K562 (cell line): ENCODE measurements around the gene SNCA.

Source experiments
- ARID1B ChIP-seq: fragments of 450-650 bp; IDR thresholded peaks from 2 replicates; pipeline ENCODE4 v1.6.1; 2016; ENCODE audit warnings: antibody characterized with exemption, mild to moderate bottlenecking, inconsistent platforms
- EGR1 ChIP-seq: fragments of 450-650 bp; conservative IDR thresholded peaks from 2 replicates; pipeline ENCODE4 v1.6.1; 2017; ENCODE audit warnings: mild to moderate bottlenecking
- ESRRA ChIP-seq: fragments of 450-650 bp; IDR thresholded peaks from 2 replicates; pipeline ENCODE4 v1.6.1; 2014; ENCODE audit warnings: low read depth, mild to moderate bottlenecking, moderate library complexity, borderline replicate concordance
- FOS ChIP-seq: IDR thresholded peaks from 3 replicates; pipeline ENCODE4 v1.6.1; 2011; ENCODE audit not compliant: insufficient read length; ENCODE audit errors: extremely low read depth
- NFATC3 ChIP-seq: fragments of 450-650 bp; IDR thresholded peaks from 2 replicates; pipeline ENCODE4 v1.6.1; 2017; ENCODE audit warnings: mild to moderate bottlenecking
- POLR2AphosphoS5 ChIP-seq: IDR thresholded peaks from 2 replicates; pipeline ENCODE4 v1.6.1; 2011; ENCODE audit warnings: mild to moderate bottlenecking, low read depth, low read length, moderate library complexity; ENCODE audit not compliant: control insufficient read depth, insufficient read depth
- YY1 ChIP-seq, 3 experiments: IDR thresholded peaks; 2 replicates each; pipeline ENCODE4 v1.6.1; 2011; ENCODE audit warnings: low read length in 2 of 3, mild to moderate bottlenecking in 2 of 3, moderate library complexity in 2 of 3, borderline replicate concordance in 1 of 3, control low read depth in 1 of 3, low read depth in 1 of 3; ENCODE audit not compliant: insufficient read depth in 3 of 3, insufficient replicate concordance in 2 of 3, control insufficient read depth in 1 of 3, insufficient read length in 1 of 3; ENCODE audit errors: extremely low read depth in 1 of 3
- ZNF324 ChIP-seq: fragments of 250-450 bp; sonication (Bioruptor Pico); IDR thresholded peaks from 2 replicates; pipeline ENCODE4 v1.4.0; 2020; ENCODE audit warnings: mild to moderate bottlenecking
- ZNF668 ChIP-seq: fragments of 250-450 bp; sonication (Bioruptor Pico); IDR thresholded peaks from 2 replicates; pipeline ENCODE4 v1.8.0; 2022; ENCODE audit warnings: mild to moderate bottlenecking, inconsistent platforms
- ZNF695 ChIP-seq: fragments of 450-650 bp; formaldehyde crosslinking; IDR thresholded peaks from 2 replicates; pipeline ENCODE4 v1.4.0; 2020; ENCODE audit warnings: mild to moderate bottlenecking, moderate library complexity

DNA sequence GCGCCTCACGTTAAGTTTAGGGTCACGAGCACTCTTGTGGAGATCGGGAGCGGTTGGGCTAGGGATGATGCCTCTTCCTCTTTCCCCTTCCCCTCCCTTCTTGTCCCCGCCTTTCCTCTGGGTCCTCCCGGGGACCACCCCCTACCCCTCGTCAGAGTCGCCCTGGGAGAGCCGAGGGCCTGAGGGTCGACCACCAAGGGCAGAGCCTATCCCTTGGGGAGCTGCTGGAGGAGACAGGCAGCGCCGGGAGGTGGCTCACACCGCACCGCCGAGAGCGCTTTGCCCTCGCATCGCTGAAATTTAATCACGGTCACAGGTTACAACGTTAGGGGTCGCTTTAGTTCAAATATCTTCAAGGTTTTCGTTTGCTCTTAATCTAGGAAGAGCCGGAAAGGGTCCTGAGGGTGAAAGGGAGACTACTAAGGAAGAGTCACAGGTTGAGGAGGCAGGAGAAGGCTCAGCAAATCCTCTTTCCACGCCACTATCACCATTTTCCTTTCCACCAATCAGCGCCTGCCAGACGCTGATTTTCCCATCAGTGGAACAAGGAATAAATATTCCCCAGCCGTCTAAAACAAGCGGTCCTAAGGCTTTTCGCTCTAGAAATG lies 528 bp upstream of the SNCA start:
- no peak for TF ChIP-seq ARID1B
- no peak for TF ChIP-seq FOS
- no peak for TF ChIP-seq ZNF324 (CRISPR knock-in tag)
- TF ChIP-seq ESRRA, result no peak
- TF ChIP-seq NFATC3, result no peak
- no peak for TF ChIP-seq YY1 (IDR thresholded peaks at IDR 0.05; ENCODE audit: borderline replicate concordance in 1 of 3, control insufficient read depth in 1 of 3, extremely low read depth in 1 of 3, insufficient read depth in 3 of 3, insufficient read length in 1 of 3, insufficient replicate concordance in 2 of 3, low read depth in 1 of 3, low read length in 2 of 3)
- TF ChIP-seq EGR1, result no peak
- no peak for TF ChIP-seq POLR2AphosphoS5
- TF ChIP-seq ZNF668 (CRISPR knock-in tag), result no peak
- no peak for TF ChIP-seq ZNF695 (CRISPR knock-in tag)
